MCF 10A (cell line): ENCODE results near the gene RAG2. TPM values are rescaled to one million over a fixed set of nuclear protein-coding genes. Genes with fewer than 3 reads are reported as not detected.

Source experiments
- BruUV-seq: library from RNA; stranded (reverse); fragments of 400-500 nt; replicated peaks from 2 replicates; lab custom pipeline; 2021; lab: Mats Ljungman, UMichigan
- CTCF ChIA-PET: fragments of 300-600 bp; sonication (Branson Sonifier 250); formaldehyde crosslinking; extraction: SDS; loops from one replicate; lab custom pipeline; 2021; ENCODE audit warnings: antibody characterized with exemption, inconsistent platforms; lab: Yijun Ruan, JAX
- POLR2A ChIA-PET: fragments of 300-600, 350-650 bp; sonication (Branson Sonifier 250); formaldehyde crosslinking; extraction: SDS; loops from one replicate; lab custom pipeline; 2020; ENCODE audit warnings: antibody characterized with exemption, inconsistent platforms; lab: Yijun Ruan, JAX
- DNase-seq: peaks from one replicate; pipeline ENCODE4 v3.0.0-alpha.2; 2018; ENCODE audit not compliant: unreplicated experiment
- H3K27ac Mint-ChIP-seq: one replicate; pipeline ENCODE4 v1.8.0; 2022; ENCODE audit warnings: mild to moderate bottlenecking, low read depth, mixed read lengths; ENCODE audit not compliant: unreplicated experiment
- H3K27me3 Mint-ChIP-seq: one replicate; pipeline ENCODE4 v1.8.0; 2022; ENCODE audit warnings: mixed read lengths; ENCODE audit not compliant: insufficient read depth, unreplicated experiment
- H3K36me3 Mint-ChIP-seq: one replicate; pipeline ENCODE4 v1.8.0; 2022; ENCODE audit warnings: mild to moderate bottlenecking, moderate library complexity, mixed read lengths; ENCODE audit not compliant: insufficient read depth, unreplicated experiment
- H3K4me1 Mint-ChIP-seq: one replicate; pipeline ENCODE4 v1.8.0; 2022; ENCODE audit warnings: mixed read lengths; ENCODE audit not compliant: insufficient read depth, unreplicated experiment
- H3K4me3 Mint-ChIP-seq: one replicate; pipeline ENCODE4 v1.8.0; 2022; ENCODE audit warnings: mild to moderate bottlenecking, moderate library complexity, mixed read lengths; ENCODE audit not compliant: unreplicated experiment
- H3K9me3 Mint-ChIP-seq: one replicate; pipeline ENCODE4 v1.8.0; 2022; ENCODE audit warnings: mixed read lengths; ENCODE audit not compliant: unreplicated experiment
- CTCF ChIP-seq: fragments of 200-600 bp; IDR thresholded peaks from one replicate; pipeline ENCODE4 v1.8.0; 2022; ENCODE audit warnings: antibody characterized with exemption, mild to moderate bottlenecking; ENCODE audit not compliant: unreplicated experiment
- intact Hi-C: fragments of 100-400 bp; cut with micrococcal nuclease; formaldehyde crosslinking; loops from 2 replicates; pipeline ENCODE4 v1.14.1; 2022
- total RNA-seq: library from RNA; stranded (reverse); gene quantifications from 2 replicates; pipeline ENCODE4 v1.2.3, GENCODE V29; 2022

The RAG2 gene
- total RNA-seq, 1 experiment from 2014 or later = not detected

DNA sequence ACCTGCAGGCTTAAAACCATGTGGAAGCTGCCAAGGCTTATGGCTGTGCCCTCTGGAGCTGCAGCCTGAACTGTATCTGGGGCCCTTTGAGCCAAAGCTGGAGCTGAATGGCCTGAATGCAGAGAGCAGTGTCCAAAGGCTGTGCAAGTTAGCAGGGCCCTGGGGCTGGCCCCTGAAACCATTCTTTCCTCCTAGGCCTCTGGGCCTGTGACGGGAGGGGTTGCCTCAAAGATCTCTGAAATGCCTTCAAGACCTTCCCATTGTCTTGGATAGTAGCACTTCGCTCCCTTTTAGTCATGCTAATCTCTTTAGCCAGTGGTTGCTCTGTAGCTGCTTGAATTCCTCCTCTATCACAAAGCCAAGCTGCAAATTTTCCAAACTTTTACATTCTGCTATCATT, 16.5 kb downstream of the RAG2 start:
- no TSS peak for BruUV-seq
- Mint-ChIP-seq H3K4me1 (no peaks in the 10 kb centered on the region), H3K4me3 (no peak overlapping the region), H3K9me3 (peaks cover 7% of the 10 kb centered on the region), H3K27ac (no peak overlapping the region), H3K27me3 (peaks cover 34% of the 10 kb centered on the region), H3K36me3 (no peaks in the 10 kb centered on the region)
- TF ChIP-seq CTCF = no peak
- intact Hi-C loops = no loop called here
- ChIA-PET CTCF (interaction anchor here (1.0 kb wide), 1 partner anchor 166 kb away, joined by 3 read pairs; no protein-coding TSS in a partner anchor), POLR2A (no interaction called here)
- no peak for DNase-seq

- BruUV-seq = no TSS peak
- POLR2A ChIA-PET = no interaction called here
- Mint-ChIP-seq H3K4me3 (no peak overlapping the region), H3K27ac (no peak overlapping the region), H3K9me3 (peaks cover 7% of the 10 kb centered on the region), H3K36me3 (no peaks in the 10 kb centered on the region), H3K4me1 (no peaks in the 10 kb centered on the region), H3K27me3 (peaks cover 18% of the 10 kb centered on the region)
- no peak for TF ChIP-seq CTCF
- CTCF ChIA-PET = no interaction called here
- no peak for DNase-seq
- intact Hi-C loops = no loop called here
Measured at GRCh38 chr11:36578458-36578857, 19.6 kb downstream of the RAG2 start.

- no peak for DNase-seq
- Mint-ChIP-seq H3K4me1 (no peaks in the 10 kb centered on the region), H3K36me3 (no peaks in the 10 kb centered on the region), H3K4me3 (no peak overlapping the region), H3K27ac (no peak overlapping the region), H3K9me3 (peaks cover 7% of the 10 kb centered on the region), H3K27me3 (peaks cover 12% of the 10 kb centered on the region)
- TF ChIP-seq CTCF = no peak
- CTCF ChIA-PET = interaction anchor here (6.1 kb wide), 1 partner anchor 13 kb away, joined by 52 read pairs; no protein-coding TSS in a partner anchor
- no TSS peak for BruUV-seq
- POLR2A ChIA-PET = no interaction called here
- intact Hi-C loops = no loop called here
Measured at GRCh38 chr11:36577859-36578258, 20.2 kb downstream of the RAG2 start.

DNA sequence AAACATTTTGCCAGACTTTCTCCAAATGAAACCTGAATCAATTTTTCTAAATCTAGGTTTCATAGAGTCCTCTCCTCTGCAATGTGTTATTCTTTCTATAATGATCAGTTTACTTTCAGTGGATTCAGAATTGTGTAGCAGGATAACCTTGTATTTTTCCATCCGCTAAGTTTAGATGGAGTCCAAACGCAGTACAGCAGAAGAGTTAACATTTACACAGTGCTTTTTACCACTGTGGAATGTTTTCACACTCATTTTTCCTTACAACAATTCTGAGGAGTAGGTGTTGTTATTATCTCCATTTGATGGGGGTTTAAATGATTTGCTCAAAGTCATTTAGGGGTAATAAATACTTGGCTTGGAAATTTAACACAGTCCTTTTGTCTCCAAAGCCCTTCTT, 20.7 kb downstream of the RAG2 start:
- no peaks in the 10 kb centered on the region for H3K4me1 Mint-ChIP-seq
- no peaks in the 10 kb centered on the region for H3K36me3 Mint-ChIP-seq
- POLR2A ChIA-PET = interaction anchor here (1.1 kb wide), 1 partner anchor 30 kb away, joined by 3 read pairs; no protein-coding TSS in a partner anchor
- no TSS peak for BruUV-seq
- DNase-seq = no peak
- intact Hi-C loops = no loop called here
- CTCF ChIA-PET = interaction anchor here (1.4 to 6.1 kb wide), 2 partner anchors 13 to 50 kb away, joined by 3 to 52 read pairs; no protein-coding TSS in a partner anchor
- peaks cover 7% of the 10 kb centered on the region for H3K9me3 Mint-ChIP-seq
- peaks cover 17% of the 10 kb centered on the region for H3K27me3 Mint-ChIP-seq
- no peak for TF ChIP-seq CTCF
- no peak overlapping the region for H3K4me3 Mint-ChIP-seq
- no peak overlapping the region for H3K27ac Mint-ChIP-seq
